Osteoblast (primary cell): ENCODE data around the gene IFNK. TPM values are rescaled to one million over a fixed set of nuclear protein-coding genes. Genes with fewer than 3 reads are reported as not detected.
A peak's percentile ranks its signal among the peaks of the same experiment; 100 is the strongest.

ENCODE experiments used
- DNase-seq: peaks from one replicate; pipeline ENCODE4 v3.0.0; 2011; ENCODE audit warnings: low spot score, mixed read lengths; ENCODE audit not compliant: insufficient read length; ENCODE audit errors: missing footprints
- H2AFZ ChIP-seq: 2 replicates; pipeline ENCODE4 v1.6.0; 2011; ENCODE audit warnings: mild to moderate bottlenecking, low read length
- H3K27ac ChIP-seq: 2 replicates; pipeline ENCODE4 v1.5.1; 2011; ENCODE audit warnings: mild to moderate bottlenecking, low read depth, low read length, moderate library complexity
- H3K27me3 ChIP-seq: 2 replicates; pipeline ENCODE4 v1.6.0; 2012; ENCODE audit warnings: mild to moderate bottlenecking, control low read depth, inconsistent platforms, low read length, moderate library complexity; ENCODE audit not compliant: insufficient read depth
- H3K36me3 ChIP-seq: 2 replicates; pipeline ENCODE4 v1.5.1; 2011; ENCODE audit warnings: mild to moderate bottlenecking, low read length, control low read depth, moderate library complexity; ENCODE audit not compliant: insufficient read depth
- H3K4me1 ChIP-seq: 2 replicates; pipeline ENCODE4 v1.5.1; 2011; ENCODE audit warnings: mild to moderate bottlenecking, low read length, control low read depth, moderate library complexity; ENCODE audit not compliant: insufficient read depth
- H3K4me2 ChIP-seq: 2 replicates; pipeline ENCODE4 v1.6.0; 2011; ENCODE audit warnings: mild to moderate bottlenecking, low read length; ENCODE audit not compliant: insufficient read depth
- H3K4me3 ChIP-seq: fragments of 200-600 bp; sonication (generic); 3 replicates; pipeline ENCODE4 v1.5.1; 2012; ENCODE audit warnings: mild to moderate bottlenecking, low read length, inconsistent platforms; ENCODE audit not compliant: insufficient read depth
- H3K79me2 ChIP-seq: 2 replicates; pipeline ENCODE4 v1.6.0; 2012; ENCODE audit warnings: mild to moderate bottlenecking, low read length, control low read depth, inconsistent platforms; ENCODE audit not compliant: insufficient read depth
- H3K9me3 ChIP-seq: 2 replicates; pipeline ENCODE4 v1.5.1; 2011; ENCODE audit warnings: low read depth, low read length, control low read depth
- H4K20me1 ChIP-seq: 2 replicates; pipeline ENCODE4 v1.6.0; 2012; ENCODE audit warnings: mild to moderate bottlenecking, low read length, control low read depth; ENCODE audit not compliant: insufficient read depth
- total RNA-seq: library from RNA; depleted of rRNA; stranded (reverse); fragments of >200 nt; gene quantifications from 2 replicates; pipeline ENCODE4 v1.2.3, GENCODE V29; 2012
- TF ChIP-seq, protein P1 (sequence below): IDR thresholded peaks from 2 replicates; pipeline ENCODE4 v1.5.1; 2011; ENCODE audit warnings: mild to moderate bottlenecking, low read depth, low read length, moderate library complexity; ENCODE audit errors: extremely low read depth

Gene IFNK
- total RNA-seq, 1 donor = not detected

DNA sequence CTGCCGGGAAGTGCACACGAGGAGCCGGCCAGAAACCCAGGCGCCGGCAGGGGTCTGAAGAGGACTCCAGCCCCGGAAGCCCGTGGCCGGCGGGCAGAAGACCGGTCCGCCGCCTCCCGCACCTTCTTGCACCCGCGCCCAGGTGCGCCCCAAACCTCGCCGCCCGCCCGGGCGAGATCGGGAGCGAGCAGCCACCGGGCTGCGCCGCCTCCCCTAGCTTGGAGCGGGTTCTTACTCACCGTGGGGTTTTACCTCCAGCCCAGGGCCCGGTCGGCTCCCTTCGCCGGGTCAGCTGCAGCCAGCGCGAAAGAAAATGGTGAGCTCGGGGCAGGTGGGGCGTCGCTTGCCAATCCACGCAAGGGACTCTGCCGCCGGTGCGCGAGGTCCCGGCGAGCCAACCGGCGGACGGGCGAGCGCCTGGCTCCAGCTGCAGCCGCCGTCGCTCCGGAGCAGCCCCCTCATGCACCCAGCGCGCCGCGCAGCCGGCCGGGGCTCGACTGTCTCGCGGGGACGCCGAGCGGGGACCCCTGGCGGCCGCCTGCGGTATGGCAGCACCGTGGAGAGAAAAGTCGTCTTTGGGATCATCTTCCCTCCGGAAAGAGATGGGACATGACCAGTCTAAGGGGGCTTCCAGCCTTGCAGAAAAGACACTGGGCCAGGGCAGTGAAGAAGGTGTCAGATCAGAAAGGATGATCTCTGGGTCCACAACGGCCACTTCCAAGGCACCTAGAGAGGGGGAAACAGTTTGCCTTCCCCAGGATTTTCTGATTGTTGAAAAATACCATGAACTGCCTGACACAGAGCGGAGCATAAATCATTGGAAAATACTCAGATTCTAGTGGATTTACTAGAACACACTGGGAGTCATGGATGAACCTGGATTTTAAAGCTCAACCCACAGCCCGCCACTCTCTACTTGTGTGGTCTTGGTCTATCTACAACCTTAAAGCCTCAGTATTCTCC lies 5.5 kb downstream of the IFNK start, which contains the start of gene MOB3B:
Gene MOB3B (minus strand): TSS at position 499 of the 963 bp plus-strand sequence. CDS start 74,264 bp downstream, outside the sequence.
- H3K4me3 ChIP-seq = peak within 1 kb of the TSS; percentile 68
- TF ChIP-seq, protein P1, sequence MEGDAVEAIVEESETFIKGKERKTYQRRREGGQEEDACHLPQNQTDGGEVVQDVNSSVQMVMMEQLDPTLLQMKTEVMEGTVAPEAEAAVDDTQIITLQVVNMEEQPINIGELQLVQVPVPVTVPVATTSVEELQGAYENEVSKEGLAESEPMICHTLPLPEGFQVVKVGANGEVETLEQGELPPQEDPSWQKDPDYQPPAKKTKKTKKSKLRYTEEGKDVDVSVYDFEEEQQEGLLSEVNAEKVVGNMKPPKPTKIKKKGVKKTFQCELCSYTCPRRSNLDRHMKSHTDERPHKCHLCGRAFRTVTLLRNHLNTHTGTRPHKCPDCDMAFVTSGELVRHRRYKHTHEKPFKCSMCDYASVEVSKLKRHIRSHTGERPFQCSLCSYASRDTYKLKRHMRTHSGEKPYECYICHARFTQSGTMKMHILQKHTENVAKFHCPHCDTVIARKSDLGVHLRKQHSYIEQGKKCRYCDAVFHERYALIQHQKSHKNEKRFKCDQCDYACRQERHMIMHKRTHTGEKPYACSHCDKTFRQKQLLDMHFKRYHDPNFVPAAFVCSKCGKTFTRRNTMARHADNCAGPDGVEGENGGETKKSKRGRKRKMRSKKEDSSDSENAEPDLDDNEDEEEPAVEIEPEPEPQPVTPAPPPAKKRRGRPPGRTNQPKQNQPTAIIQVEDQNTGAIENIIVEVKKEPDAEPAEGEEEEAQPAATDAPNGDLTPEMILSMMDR = peak; percentile 66
- H3K27ac ChIP-seq = no peak within 1 kb of the TSS
- H3K79me2 ChIP-seq = no peaks in the 10 kb centered on the region
- DNase-seq = peak; percentile 95
- H3K4me2 ChIP-seq = peak within 1 kb of the TSS; percentile 93
- H4K20me1 ChIP-seq = no peaks in the 10 kb centered on the region
- no peaks in the 10 kb centered on the region for H3K9me3 ChIP-seq
- H3K27me3 ChIP-seq = peaks cover 39% of the 10 kb centered on the region
- peak within 1 kb of the TSS; percentile 57 for H2AFZ ChIP-seq
- no peaks in the 10 kb centered on the region for H3K36me3 ChIP-seq
- peaks cover 10% of the 10 kb centered on the region for H3K4me1 ChIP-seq

DNA sequence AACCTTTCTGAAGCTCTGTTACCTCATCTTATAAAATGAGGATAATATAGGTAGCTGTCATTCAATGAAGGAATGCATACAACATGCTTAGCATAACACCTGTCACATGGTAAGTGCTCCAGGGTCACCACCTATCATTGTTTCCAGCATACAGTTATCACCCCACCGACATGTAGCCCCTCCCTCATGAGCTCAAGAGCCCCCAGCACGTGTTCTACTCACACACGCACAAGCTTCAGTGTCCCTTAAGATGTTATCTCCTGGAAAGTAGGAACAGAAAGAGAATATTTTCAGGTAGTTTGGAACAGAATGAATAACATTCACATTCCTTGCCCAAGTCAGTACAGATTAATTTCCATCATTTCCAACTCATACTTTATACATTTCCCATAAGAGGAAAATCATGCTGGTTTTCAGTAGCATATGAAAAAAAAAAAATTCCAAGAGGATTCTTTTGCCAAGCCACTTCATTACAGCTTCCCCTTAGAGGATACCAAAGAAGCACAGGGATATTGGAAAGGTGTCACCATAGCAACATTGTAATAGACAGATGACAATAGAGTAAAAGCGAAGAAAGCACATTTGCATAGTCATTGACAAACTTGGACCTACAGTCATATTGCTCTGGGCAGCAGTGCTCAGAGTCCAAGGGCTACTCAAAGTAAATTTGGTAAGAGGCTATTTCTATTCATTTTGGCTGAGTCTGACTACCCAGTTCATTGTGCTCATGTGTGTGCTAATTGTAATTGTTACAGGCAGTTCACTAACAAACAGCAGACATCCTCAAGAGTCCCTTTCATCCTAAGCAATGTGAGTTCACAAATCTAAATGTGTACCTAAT lies 7.0 kb downstream of the IFNK start:
- Histone ChIP-seq H3K27me3 (peaks cover 29% of the 10 kb centered on the region), H2AFZ (no peak overlapping the region), H3K27ac (no peak overlapping the region), H3K4me2 (no peak overlapping the region), H3K9me3 (no peaks in the 10 kb centered on the region), H4K20me1 (no peaks in the 10 kb centered on the region), H3K4me1 (peaks cover 10% of the 10 kb centered on the region), H3K36me3 (no peaks in the 10 kb centered on the region), H3K4me3 (no peak overlapping the region), H3K79me2 (no peaks in the 10 kb centered on the region)
- TF ChIP-seq, protein P1 = no peak
- DNase-seq = no peak

DNA sequence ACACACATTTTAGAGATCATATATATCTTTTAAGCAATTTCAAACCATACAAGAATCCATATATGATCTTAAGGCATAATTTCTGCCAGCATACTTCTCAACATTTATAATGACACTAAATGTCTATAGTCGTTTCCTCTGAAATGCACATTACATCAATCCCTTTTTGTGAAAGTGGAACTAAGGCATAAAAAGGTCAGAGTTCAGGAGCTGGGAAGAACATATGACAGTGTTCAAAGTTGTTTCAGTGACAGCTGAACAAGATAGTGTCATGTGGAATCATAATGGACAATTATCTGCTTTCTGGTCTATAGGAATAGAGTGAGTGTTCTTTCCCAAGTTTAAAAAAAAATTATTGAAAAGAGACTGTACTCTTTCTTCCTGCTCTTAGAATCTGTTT lies 8.0 kb downstream of the IFNK start:
- Histone ChIP-seq H3K4me1 (peaks cover 10% of the 10 kb centered on the region), H3K4me2 (no peak overlapping the region), H3K79me2 (no peaks in the 10 kb centered on the region)

More for the DNA sequence above, 8.0 kb downstream of the IFNK start:
- H4K20me1 ChIP-seq = no peaks in the 10 kb centered on the region
- no peak overlapping the region for H2AFZ ChIP-seq
- no peak overlapping the region for H3K27ac ChIP-seq
- H3K9me3 ChIP-seq = no peaks in the 10 kb centered on the region
- no peak overlapping the region for H3K4me3 ChIP-seq
- TF ChIP-seq, protein P1 = no peak
- no peak for DNase-seq
- no peaks in the 10 kb centered on the region for H3K36me3 ChIP-seq
- H3K27me3 ChIP-seq = peaks cover 25% of the 10 kb centered on the region
